Activated CD8-positive, alpha-beta memory T cell treated with anti-CD3 and anti-CD28 coated beads for 24 hours (primary cell): Measurements from ENCODE around the gene SH2D5.
"Not testable (repeated sequence)": the region's sequence is repeated elsewhere in the genome, so short reads cannot be mapped to it uniquely, and the experiment has no call there.

Experiments
- DNase-seq: peaks from one replicate; pipeline ENCODE4 v3.0.0-alpha.2; 2020

Gene SH2D5

DNA sequence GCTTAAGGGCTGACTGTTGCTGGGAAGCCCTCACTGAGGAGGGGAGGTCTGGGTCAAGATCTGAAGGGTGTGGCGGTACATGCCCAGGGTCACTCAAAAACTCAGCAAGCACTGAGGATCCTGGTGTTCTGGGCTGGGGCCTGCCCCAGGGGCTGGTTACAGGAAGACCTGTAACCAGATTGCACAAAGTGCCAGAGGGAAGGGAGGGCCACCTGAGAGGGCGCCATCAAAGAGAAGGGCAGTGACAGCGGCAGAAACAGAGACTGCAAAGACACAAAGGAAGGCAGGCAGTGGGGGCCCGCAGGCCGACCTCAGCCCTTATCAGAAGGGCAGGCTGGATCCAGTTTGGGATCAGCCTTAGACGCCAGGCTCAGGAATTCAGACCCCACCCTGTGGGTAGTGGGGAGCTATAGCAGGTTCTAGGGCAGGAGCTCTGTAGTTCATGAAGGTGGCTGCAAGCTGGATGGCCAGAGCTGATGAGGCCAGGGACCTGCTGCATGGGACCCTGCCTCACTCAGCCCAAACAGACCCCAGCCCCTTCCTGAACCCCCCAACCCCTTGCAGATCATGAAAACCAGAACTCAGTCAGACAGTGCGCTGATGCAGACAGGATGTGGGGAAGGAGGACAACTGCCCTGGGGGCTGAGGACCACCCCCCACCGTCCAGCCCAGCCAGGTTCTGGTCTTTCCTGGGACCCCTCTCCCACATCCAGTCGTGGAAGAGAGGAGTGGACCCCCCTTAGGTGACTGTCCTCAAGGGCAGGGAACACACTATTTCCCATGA is 3.9 kb downstream of the SH2D5 start:
- peak; percentile 43 for DNase-seq

DNA sequence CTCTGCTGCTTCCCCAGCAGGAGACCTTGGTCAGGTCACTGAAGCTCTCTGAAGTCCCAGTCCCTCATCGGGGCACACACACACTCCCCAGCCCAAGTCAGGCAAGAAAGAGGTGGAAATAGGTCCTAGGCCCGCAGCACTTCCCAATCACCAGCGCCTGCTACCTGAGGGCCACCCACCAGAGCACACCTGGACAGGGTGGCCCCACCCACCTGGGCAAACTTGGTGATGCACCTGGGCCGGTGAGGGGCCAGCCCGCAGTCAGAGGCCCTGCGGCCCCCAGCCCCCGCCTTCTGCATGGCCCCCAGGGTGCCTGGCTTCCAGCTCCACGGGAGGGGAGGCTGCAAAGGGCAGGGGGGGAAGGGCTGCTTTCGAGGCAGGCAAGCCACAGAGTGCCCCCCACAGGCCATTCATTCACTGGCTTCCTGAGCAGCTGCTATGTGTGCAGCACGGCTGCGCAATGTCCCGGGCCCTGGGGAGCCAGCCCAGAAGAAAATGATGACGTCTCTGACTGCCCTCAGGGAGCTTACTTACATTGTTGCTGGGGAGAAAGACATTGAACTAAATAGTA is 4.7 kb downstream of the SH2D5 start:
- DNase-seq = peak; percentile 56

DNA sequence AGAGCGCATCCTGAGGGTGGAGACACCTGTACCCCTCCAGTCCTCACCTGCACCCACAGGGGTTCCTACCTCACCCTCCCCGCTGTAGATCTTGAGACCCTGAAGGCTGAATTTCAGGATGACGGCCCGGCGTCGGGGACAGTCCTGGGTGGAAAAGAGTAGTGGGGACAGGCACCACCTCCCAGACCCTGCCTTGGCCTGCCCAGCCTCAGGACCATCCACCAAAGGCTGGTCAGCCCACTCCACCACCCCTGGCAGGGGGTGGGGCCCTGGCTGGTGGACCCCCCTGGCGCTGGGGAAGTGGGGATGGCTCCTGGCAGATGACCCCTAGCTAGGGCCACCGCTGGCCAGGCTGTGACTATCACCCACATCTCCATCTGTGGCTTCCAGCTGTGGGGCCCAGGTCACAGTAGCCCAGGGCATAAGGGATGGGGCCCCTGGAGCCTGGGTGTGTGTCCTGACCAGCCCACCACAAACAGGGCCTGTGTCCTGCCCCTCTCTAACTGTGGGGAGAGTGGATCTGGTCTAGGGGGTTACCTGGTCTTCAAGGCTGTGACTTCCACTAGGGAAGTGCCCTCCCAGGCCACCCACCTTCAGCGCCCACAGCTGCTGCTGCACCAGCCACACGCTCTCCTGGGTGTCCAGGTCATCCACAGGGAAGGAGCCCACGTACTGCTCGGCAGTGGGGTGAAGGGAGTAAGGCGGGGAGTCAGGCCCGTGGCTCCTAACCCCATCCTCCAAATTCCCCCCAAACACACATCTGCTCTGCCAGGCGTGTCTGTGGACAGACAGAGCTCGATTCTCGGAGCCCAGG is 5.4 kb downstream of the SH2D5 start:
- DNase-seq = peak; percentile 50

DNA sequence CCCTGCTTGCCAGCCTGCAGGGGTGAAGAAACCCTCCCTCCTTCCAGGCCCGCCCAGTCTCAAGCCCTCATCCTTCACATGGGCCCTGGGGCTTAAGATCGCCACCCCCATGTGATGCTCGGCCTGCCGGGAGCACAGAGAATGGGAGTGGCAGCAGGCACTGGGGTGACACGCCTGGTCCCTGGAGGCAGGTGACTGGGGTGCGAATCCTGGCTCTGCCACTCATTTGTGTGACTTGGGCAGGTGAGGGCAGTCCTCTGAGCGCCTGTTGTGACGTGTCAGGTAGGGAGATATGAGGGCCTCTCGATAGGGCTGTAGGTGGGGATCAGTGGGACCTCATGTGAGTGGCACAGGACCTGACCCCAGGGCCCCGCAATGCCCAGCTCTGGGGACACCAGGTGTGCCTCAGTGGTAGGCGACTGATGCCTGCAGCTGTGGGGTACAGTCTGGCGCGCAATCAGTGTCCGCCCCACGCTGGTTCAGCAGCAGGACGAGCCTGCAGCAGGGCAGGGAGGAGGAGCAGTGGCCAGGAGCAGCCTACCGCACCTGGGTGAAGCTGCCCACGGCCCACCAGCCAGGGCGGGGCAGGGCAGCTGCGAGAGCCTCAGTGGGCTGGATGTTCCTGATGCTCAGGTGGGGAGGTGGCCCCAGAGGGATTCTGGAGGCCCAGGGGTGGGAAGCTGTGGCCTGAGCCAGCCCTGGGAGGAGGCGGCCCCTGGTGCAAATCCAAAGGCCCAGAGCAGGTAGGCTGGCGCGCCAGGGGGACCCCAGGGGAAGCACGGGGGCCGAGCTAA is 6.2 kb downstream of the SH2D5 start:
- peak; percentile 53 for DNase-seq

DNA sequence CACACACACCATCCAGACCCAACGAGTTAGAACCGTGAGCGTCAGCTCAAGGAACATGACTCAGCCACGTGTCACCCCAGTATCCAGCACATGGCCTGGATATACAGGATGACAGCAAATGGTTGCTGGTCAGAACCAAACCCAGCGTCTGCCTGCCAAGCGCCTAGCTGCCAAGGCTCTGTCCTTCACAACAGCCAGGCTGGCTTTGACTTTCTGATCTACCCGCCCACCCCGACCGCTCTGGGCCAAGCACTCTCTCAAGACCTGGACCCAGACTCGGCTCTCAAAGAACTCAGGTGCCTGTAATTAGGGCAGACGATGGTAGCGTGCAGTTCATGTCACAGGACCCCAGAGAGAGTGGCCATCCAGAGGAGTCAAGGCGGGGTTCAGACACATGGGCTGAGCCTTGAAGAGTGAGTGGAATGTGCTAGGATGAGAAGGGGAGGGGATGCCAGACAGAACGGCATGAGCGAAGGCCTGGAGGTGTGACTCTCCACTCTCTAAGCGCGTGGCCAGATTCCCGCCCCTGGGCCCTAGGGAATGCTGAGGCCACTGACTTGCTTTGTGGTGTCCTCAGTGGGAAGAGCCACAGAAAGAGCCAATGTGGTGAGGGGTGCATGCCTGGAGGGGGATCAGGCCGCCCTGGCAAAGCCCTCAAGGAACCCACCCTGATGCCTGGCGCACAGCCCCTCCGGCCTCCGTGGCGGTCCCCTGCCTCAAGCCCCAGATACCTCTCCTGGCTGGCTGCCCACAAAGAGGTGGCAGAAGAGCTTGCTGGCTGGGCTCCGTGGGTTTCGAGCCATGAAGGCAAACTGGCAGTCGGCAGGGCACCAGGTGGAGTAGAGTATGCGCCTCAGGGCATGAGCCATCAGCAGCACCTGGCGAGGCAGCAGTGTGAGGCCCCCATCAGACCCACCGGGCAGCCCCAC is 7.0 kb downstream of the SH2D5 start:
- peak; percentile 47 for DNase-seq

DNA sequence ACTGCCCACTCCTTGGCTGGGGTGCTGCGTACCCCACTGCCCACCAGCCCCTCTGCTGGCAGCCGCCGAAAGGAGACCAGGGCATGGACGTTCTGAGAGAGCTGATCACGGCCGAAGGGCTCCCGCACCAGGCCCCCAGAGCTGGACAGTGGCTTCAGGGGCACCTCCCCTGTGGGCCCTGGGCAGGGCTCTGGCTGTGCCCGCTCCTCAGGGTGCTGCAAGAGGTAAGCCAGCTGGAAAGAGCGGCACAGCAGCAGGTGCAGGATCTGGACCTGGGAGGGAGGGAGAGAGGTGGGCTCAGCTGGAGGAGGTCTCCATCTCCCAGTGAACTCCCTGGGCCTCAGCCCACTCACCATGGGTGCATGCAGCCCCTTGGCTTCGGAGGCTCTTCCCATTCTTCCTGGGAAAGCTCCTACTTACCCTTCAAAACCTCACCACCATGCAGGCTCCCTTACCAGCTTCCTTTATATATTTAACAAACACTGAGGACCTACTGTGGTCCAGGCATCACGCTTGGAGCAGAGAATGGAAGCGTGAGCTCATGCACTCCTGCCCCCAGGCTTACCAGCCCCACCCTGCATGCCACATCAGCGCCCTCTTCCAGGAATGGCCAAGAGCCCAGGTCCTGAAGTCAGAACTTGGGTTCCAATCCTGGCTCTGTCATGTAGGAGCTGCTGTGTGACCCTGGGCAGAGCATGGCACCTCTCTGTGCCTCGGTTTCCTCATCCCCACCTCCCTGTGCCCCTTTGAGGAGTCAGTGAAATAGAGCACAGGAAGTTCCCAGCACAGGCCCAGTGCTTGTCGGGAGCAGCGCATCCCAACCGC is 7.9 kb downstream of the SH2D5 start:
- DNase-seq = peak; percentile 38

DNA sequence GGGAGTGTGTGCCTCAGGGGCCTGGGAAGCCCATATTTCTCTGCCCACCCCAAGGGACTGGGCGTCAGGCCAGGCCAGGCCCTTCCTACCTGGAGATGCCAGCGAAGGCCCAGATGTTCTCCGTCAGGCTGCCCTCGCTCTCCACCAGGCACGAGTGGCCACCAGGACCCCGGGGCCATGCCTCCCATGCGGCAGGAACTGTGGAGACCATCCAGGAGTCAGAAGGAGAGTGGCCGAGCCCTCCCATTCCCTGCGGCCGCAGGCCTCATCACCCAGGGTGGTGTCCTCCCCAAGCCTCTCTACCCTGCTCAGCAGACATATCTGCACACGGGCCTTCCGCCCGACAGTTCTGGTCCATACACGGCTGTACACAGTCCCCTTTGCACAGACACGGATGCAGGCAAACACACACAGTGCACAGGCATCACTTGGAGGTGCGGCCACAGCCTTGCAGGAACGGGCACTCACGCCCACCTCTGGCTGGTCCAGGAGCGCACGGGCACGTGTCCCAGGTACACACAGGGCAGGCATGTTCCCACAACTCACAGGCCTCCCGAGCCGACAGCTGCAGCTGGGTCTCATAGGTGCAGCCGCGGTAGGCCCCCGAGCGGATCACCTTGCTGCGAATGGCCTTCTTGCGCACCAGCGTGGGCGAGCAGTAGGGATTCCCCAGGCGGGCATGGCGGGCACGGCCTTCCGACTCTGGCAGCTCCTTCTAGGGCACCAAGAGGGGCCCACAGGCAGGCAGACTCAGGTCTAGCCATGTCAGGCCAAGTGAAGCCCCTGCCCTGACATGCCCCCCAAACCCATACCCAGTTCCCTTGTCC is 8.8 kb downstream of the SH2D5 start:
- DNase-seq = peak; percentile 50

DNA sequence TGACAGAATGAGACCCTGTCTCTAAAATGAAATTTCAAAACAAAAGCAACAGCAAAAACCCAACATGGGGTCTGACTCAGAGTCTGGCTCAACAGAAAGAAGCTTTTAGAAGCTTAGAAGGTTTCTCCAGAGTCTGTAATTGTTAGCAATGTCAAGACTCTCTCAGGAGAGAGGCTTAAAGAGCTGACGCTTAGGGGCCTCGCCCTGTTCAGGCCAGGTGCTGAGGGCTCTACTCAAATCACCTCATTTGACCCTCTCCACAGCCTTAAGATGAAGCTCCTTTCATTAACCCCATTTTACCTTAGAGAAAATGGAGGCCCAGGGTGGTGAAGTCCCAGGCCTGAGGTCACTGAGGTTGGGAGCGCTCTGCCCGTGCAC is 9.4 kb downstream of the SH2D5 start:
- DNase-seq = no peak

DNA sequence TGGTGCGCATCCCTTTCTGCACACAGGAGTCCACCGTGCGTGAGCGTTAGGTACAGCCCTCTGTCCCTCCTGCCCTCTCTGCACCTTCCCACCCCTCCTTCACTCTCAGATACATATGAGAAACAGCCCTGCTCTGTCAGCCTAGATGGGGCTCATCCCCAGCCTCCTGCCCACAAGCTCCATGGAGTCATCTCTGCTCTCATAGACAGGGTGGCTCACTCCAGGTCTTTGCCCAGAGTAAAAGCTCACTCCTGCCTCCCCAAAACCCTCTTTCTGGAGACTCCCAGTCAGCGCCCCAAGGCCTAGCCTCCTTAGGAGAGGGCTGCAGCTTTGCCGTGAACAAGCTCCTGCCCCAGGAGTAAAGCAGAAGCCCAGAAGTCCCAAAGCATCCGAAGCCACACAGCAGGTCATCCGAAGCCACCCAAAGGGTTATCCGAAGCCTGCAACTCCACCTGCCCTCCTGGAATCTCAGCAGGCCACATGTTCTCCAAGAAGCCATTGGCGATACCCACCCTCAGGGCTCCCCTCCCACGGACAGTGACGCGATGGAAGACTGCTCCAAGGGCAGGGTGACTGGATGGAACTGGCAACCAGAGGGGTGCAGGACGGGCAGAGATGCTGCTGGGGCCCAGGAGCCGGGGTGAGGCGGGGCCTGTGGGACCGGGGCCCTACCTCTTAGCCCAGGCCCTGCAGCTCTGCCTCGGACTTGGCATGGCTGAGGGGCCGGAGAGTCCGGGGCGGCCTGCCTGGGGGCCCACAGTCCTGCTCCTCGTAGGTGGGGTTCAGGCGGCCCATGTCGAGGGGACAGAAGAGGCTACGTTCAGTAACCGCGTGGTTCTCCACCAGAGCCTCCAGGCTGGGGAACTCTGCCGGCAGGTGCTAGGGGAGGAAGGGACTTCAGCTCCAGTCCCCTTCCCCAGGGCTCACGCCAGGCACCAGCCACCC is 11.1 kb downstream of the SH2D5 start:
- no peak for DNase-seq

DNA sequence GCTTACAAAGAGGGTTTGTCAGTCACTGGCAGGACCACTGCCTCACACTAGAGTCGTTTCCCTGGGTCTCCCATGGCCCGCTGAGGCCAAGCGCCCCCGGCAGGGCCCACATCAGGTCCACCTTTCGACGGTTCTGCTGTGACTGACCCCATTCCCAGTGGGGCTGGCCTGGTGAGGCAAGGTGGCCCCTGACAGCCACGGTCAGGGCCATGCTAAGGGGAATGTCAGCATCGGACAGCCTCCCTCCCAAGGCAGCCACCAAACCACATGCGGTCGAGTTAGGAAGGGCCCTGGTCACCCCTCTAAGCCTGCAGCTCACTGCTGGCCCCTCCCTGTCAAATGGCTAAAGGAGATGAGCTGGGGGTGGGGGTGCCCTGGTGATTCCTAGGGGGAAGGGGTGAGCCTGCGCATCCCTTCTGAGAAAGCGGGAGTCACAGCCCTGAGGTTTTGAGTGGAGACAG is 11.8 kb downstream of the SH2D5 start:
- no peak for DNase-seq

DNA sequence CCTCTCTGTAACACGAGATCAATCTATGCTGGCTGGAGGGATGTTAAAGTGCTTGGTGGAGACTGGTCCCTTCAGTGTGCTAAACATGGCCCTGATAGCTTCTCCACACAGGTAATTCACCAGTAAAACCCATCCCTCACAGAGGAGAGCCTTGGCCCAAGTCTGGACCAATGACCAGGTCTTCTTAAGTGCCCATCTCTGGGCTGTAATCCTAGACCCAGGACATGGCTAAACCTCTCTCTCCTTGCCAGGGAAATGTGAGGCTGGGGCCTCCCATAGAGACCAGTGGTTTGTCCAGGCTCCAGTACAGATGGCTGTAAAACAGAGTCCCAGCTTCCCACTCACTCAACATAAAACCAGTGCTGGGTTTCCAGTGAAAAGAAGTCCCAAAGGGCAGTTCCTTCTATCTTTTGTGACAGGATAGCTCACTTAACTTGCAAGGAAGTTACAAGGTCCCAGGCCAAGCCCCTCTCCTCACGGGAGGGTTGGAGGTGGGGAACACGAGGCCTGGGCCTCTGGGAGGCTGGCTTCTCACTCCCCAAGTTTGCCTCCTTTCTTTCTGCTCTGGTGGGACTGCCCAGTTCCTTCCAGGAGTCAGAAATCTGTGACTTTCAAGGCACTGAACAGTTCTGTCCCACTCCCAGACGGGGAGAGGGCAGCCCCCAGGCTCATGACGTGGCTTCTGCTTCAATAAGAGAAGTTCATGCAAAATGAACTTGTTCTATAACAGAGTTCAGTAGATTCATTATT is 12.5 kb downstream of the SH2D5 start:
- no peak for DNase-seq

DNA sequence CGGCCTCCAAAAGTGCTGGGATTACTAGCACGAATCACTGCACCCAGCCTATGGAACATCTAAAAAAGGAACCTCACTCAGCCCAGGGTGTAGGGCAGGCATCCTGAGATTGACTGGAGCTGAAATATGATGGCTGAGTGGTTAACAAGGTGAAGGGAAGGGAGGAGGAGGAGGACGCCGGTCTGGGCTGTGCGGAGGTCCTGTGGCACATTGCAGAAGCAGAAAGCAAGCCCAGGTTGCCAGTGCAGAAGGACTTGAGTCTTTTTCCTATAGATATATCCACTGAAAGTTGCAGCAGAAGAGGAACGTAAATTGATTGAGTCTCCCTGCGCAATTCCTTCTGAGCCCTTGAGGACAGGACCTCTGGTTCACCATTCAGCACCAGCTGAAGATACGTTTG is 13.2 kb downstream of the SH2D5 start:
- no peak for DNase-seq

DNA sequence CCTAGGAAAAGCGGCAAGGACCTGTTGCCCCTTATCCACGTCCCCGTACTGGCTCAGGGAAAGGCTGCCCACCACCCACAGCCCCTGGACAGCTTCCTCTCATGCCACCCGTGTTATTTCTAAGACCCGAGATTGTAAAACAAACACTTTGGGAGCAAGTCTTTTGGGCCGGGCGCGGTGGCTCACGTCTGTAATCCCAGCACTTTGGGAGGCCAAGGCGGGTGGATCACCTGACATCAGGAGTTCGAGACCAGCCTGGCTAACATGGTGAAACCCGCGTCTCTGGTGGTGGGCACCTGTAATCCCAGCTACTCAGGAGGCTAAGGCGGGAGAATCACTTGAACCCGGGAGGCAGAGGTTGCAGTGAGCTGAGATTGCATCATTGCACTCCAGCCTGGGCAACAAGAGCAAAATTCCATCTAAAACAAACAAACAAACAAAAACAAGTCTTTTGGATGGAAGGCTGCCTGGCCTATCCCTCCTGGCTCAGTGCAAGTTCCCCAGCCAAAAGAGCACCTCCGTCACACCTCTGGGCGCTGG is 14.1 kb downstream of the SH2D5 start:
- not testable (repeated sequence) for DNase-seq

DNA sequence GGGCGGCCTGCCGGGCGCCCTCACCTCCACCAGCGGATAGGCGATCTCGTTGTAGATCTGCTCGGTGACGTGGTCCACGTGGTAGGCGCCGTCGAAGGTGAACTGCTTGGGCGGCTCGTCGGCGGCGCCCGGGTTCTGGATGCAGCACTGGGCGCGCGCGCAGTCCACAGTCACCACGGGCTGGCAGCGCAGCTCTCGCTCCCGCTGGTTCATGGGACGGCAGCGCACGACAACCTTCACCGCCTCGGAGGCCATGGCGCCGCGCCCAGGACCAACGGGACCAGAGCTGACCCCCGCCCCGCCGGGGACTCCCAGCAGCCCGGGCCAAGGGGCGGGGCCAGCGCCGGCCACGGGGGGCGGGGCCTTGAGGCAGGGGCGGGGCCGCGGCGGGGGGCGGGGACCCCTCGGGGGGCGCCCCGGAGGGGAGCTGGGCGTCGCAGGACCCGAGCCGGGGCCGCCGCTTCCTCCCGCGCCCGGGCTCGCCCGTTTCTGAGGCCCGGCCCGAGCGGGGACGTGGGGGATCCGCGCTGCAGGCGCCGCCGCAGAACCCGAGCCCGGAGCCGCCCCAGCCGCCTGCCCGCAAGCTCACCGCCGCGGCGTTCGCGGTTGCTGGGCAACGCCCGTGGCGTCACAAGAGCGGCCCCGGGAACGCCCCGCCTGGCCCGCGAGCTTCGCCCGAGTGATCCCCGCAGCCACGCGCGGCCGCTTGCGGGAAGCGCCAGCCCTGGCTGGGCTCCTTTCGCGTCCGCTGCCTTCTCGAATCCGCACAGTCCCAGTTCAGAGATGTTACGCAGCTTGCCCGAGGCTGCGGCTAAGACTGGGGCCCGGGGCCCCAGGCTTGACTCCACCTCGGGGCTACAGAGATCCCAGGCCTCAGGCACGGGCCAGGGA is 14.8 kb downstream of the SH2D5 start, which contains the start of gene KIF17:
Gene KIF17 (minus strand): TSS at position 556 of the 891 bp plus-strand sequence. CDS start 301 bp downstream, at position 255.
- DNase-seq = peak; percentile 82

DNA sequence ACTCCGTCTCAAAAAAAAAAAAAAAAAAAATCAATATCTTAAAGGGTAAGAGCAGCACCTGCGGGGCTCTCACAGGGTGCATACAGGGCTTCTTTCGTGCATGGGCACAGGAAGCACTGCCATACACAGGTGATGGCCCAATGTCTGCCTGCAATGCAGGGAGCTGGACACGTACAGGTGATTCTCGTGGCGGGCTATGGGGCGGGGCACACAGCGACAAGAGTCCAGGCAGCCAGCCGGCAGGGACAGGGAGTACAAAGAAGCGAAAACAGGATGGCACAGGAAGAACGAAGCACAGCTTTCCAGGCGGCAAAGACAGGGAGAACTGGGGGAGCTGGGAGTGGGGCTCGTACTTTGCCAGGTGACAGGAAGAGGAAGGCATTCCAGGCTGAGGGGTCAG is 16.3 kb downstream of the SH2D5 start:
- DNase-seq = no peak

DNA sequence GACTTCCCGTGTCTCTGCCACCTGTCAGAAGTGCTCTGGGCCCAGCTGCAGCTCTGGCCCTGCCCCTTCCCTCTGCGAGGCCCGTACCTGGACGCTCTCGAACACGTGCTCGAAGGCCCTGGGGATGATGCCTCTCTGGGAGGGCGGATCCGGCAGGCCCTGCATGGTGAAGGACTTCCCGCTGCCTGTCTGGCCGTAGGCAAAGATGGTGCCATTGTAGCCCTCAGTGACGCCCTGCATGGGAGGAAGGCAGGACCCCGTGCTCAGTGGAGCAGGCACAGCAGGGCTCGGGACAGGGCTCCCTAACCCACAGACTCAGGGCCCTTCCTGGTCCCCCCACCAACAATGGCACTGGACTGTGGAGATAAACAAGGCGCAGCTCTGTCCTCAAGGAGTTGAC is 17.1 kb downstream of the SH2D5 start:
- no peak for DNase-seq

DNA sequence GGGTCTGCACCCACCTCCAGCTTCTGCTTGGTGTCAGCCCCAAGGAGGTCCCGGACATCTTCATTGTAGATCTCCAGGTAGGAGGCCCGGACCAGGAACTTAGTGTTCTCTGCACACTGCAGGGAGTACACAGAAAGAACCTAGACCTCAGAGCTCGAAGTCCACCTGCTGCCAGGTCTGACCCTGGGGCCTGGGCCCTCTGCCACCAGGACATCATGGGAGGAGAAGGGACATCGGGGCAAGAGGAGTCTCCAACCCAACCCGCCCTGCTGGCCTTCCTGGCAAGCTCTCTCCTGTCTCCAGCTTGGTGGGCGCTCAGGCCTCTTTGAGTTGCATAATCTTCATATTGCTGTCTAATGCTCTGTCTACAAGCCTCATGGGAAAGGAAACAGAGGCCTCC is 19.1 kb downstream of the SH2D5 start:
- DNase-seq = no peak
